NCI-H345 treated with DMSO at 0.1 percent for 48 hours (cell line): ENCODE results near the gene NINJ1.

Experiments
- DNase-seq: peaks from one replicate; lab custom pipeline; 2025; ENCODE audit not compliant: unreplicated experiment; lab: John Stamatoyannopoulos, UW

NINJ1 gene

GRCh38 chr9:93090091-93090655 lies 43.9 kb downstream of the NINJ1 start:
- no peak for DNase-seq

- DNase-seq: no peak
Measured at GRCh38 chr9:93089481-93089991, 44.5 kb downstream of the NINJ1 start.

- no peak for DNase-seq
Measured at GRCh38 chr9:93089024-93089423, 45.0 kb downstream of the NINJ1 start.

- no peak for DNase-seq
Measured at GRCh38 chr9:93088656-93089015, 45.4 kb downstream of the NINJ1 start.

- DNase-seq: no peak
Measured at GRCh38 chr9:93087971-93088655, 45.9 kb downstream of the NINJ1 start.

GRCh38 chr9:93086447-93087224 lies 47.4 kb downstream of the NINJ1 start:
- DNase-seq: no peak

GRCh38 chr9:93085676-93086075 lies 48.4 kb downstream of the NINJ1 start:
- DNase-seq: no peak

- DNase-seq: no peak
Measured at GRCh38 chr9:93084471-93084881, 49.6 kb downstream of the NINJ1 start.

GRCh38 chr9:93083592-93084470 lies 50.2 kb downstream of the NINJ1 start:
- DNase-seq: no peak

- no peak for DNase-seq
Measured at GRCh38 chr9:93082841-93083411, 51.1 kb downstream of the NINJ1 start.

- no peak for DNase-seq
Measured at GRCh38 chr9:93081931-93082330, 52.1 kb downstream of the NINJ1 start.

GRCh38 chr9:93081081-93081529 lies 52.9 kb downstream of the NINJ1 start:
- DNase-seq: no peak

- no peak for DNase-seq
Measured at GRCh38 chr9:93080406-93080805, 53.6 kb downstream of the NINJ1 start.

GRCh38 chr9:93079371-93079770 lies 54.7 kb downstream of the NINJ1 start:
- DNase-seq: no peak

GRCh38 chr9:93077811-93078210 lies 56.2 kb downstream of the NINJ1 start:
- DNase-seq: no peak

GRCh38 chr9:93077367-93077766 lies 56.7 kb downstream of the NINJ1 start:
- DNase-seq: no peak

GRCh38 chr9:93076792-93077128 lies 57.3 kb downstream of the NINJ1 start:
- DNase-seq: no peak

- no peak for DNase-seq
Measured at GRCh38 chr9:93076101-93076791, 57.8 kb downstream of the NINJ1 start.

GRCh38 chr9:93072383-93072795 lies 61.7 kb downstream of the NINJ1 start:
- no peak for DNase-seq
